HEK293T (cell line): ENCODE data around the gene ADAMTS12.

Experiments
- ARNT ChIP-seq: fragments of 450-650 bp; IDR thresholded peaks from 2 replicates; pipeline ENCODE4 v1.6.1; 2017; ENCODE audit warnings: mild to moderate bottlenecking
- FOXM1 ChIP-seq: fragments of 450-650 bp; IDR thresholded peaks from 2 replicates; pipeline ENCODE4 v1.6.1; 2017; ENCODE audit warnings: mild to moderate bottlenecking, borderline replicate concordance
- SP1 ChIP-seq: fragments of 450-650 bp; IDR thresholded peaks from 2 replicates; pipeline ENCODE4 v1.6.1; 2017
- SUZ12 ChIP-seq: fragments of 450-650 bp; IDR thresholded peaks from 2 replicates; pipeline ENCODE4 v1.6.1; 2016; ENCODE audit warnings: mild to moderate bottlenecking

DNA sequence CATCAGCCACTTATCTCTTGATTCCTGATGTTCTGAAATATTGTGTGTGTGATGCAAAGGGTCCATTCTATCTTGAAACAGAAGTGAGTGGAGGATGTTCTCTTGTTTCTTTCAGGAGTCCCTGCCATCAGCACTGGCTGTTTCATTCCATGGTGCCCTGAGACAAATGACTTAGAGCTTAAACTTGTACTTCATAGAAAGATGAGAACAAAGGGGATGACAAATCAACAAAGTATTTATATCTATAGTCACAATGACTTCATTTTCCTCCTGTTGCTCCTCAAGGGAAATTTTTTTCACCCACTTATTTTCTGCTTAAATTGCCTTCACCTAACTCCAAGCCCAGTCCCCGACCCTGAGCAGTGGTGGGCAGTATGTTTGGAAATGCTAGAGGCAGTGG, 279.4 kb downstream of the ADAMTS12 start:
- TF ChIP-seq FOXM1 (no peak), SUZ12 (no peak), SP1 (no peak), ARNT (no peak)
